ENCODE measurements around the gene LAMA3.

LAMA3 gene

GRCh38 chr18:23924813-23925212 is 235.6 kb downstream of the LAMA3 start:
- no peak for DNase-seq

- DNase-seq, result no peak
Measured at GRCh38 chr18:23926571-23926970, 237.3 kb downstream of the LAMA3 start.

GRCh38 chr18:23927821-23928746 is 238.8 kb downstream of the LAMA3 start:
- DNase-seq, result no peak

GRCh38 chr18:23929362-23929930 is 240.2 kb downstream of the LAMA3 start:
- DNase-seq, result no peak

DNA sequence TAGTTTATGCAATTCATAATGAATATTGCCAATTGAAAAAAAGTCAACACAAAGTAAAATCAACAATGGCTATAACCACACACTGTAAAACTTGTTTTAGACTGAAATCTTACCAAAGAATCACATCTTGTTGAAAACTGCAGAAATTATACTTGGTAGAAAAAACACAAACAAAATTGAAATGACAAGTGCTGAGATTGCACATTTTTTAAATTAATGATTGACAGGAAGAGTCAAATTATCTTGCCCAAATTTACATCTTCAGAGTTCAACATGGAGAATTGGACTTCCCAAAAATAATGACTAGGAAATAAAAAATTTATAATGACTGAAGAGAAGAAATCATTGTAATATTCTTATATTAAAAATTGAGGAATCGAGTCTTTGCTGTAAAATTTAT is 240.7 kb downstream of the LAMA3 start:
- DNase-seq, result no peak

GRCh38 chr18:23932385-23933067 is 243.3 kb downstream of the LAMA3 start:
- no peak for DNase-seq

GRCh38 chr18:23933407-23933806 is 244.2 kb downstream of the LAMA3 start:
- DNase-seq, result no peak

DNA sequence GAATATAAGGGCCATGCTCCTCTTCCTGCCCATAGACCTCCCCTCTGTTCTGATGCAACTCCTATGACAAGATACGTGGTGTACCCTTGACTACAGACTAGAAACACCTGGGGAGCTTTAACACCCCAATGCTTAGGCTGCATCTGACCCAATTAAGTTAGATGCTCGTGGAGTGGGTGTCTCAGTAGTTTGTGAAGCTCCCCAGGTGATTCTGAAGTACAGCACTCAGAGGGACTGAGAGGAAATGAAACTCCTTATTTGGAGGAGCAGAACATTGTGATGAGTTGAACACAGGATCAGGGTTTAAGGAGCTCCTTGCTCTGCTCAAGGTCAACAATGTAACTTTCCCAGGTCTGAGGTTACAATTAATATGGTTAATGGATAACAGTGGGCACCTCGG is 245.0 kb downstream of the LAMA3 start:
- DNase-seq, result no peak

- DNase-seq, result no peak
Measured at GRCh38 chr18:23934863-23935262, 245.6 kb downstream of the LAMA3 start.

GRCh38 chr18:23935804-23936203 is 246.6 kb downstream of the LAMA3 start:
- DNase-seq, result no peak

GRCh38 chr18:23936381-23936958 is 247.2 kb downstream of the LAMA3 start:
- no peak for DNase-seq

DNA sequence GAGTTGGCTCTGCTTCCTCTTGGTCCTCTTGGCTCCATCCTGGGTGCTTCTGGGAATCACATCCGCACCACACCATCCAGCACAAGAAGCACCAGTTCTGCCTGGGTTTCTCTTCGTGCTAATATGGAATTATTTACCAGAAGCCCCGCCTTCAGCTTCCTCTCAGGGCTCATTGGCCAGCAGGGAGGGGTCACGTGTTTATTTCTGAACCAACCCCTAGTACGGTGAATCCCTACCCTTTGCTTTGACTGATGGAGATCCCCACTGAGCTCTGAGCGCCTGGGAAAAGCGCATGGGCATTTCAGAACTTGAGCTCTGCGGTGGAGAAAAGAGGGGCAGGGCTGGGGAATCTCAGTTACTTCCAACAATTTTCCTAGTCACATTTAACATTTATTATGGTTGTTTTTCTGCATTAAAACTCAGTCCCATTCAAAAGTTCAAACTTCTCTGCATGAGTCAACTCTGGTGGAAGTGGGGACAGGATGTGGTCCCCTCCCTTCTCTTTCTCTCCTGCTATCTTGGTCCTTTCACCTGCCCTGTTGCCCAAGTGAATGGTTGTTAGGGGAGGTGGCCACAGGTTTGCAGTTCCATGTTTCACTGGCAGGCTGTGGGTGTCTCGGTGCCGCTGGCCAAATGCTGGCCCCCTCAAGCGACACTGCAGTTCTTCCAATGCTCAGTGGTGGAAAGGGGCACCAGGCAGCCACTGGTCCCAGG is 248.9 kb downstream of the LAMA3 start:
- DNase-seq, result no peak

DNA sequence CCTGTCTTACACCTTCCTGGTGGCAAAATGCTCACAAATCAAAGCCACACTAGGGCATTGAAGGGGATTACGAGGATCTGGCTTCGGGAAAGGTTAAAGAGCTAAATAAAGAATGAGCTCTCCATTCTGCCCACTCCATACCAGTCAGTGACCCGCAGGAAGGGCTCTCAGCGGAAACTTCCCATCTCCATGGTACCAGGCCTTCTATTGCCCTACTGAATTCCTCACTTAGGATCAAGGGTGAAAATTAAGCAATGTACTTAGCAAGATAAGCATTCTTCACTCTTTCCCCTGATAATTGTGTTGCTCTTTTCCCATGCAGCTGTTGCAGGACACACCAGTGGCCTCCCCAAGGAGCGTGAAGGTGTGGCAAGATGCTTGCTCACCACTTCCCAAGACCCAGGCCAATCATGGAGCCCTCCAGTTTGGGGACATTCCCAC is 249.7 kb downstream of the LAMA3 start:
- no peak for DNase-seq

DNA sequence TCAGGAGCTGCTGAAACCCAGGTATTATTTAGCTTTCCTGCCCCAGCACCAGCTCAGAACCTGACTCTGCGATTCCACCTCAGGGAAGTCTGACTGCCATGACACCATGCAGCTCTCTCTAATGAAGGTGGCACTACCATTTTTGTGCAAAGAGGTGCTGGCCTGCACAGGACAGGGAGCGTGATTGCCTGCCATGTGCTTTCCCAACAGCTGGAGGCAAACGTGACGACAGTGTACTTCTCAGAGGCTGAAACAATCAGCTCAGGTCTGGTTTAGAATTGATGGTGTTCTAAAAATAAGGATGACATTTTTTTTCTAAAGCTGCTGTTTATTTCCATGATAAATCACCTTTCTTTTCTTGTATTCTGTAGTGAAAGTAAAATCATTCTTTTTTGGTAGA is 250.1 kb downstream of the LAMA3 start:
- DNase-seq, result no peak

GRCh38 chr18:23939896-23940295 is 250.6 kb downstream of the LAMA3 start:
- no peak for DNase-seq

- no peak for DNase-seq
Measured at GRCh38 chr18:23941791-23942190, 252.5 kb downstream of the LAMA3 start.

GRCh38 chr18:23943104-23943503 is 253.9 kb downstream of the LAMA3 start:
- DNase-seq, result no peak

DNA sequence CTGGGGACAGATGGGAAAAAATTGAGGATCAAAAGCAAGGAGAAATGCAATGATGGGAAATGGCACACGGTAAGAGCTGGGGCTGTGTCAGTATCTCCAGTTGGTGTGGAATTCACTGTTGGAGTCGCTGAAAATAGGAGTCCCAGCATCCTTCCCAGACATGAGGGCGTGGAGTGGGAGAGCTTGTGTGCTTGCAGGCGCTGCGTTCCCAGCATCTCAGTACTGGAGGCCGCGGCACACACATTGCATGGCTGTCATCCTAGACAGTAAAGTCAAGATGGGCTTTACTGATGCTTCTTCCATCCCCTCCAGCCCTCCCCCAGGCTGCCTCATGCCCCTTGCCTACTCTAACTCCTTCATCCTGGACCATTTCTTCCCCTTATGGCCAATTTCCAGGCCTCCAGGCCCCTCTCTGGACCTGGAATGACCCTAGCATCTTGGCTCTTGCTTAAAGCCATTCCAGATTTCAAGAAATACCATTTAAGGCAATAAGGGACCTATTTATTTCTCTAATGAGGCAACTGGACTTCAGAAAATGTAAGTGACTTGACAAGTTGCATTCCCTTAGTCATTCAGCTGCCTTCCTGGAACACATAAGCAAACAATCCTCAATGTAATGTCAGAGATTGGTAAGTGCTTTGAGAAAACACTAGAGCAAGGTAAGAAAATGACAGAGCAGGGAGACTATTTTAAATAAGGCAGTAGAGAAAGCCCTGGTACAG is 254.8 kb downstream of the LAMA3 start:
- no peak for DNase-seq

GRCh38 chr18:23945416-23946079 is 256.3 kb downstream of the LAMA3 start:
- DNase-seq, result no peak

GRCh38 chr18:23949863-23950262 is 260.6 kb downstream of the LAMA3 start:
- no peak for DNase-seq

- DNase-seq, result no peak
Measured at GRCh38 chr18:23950644-23951043, 261.4 kb downstream of the LAMA3 start.

GRCh38 chr18:23951206-23951605 is 262.0 kb downstream of the LAMA3 start:
- no peak for DNase-seq

Measured in GF-D8 (cell line).